ENCODE measurements around the gene AP2B1.

The AP2B1 gene

DNA sequence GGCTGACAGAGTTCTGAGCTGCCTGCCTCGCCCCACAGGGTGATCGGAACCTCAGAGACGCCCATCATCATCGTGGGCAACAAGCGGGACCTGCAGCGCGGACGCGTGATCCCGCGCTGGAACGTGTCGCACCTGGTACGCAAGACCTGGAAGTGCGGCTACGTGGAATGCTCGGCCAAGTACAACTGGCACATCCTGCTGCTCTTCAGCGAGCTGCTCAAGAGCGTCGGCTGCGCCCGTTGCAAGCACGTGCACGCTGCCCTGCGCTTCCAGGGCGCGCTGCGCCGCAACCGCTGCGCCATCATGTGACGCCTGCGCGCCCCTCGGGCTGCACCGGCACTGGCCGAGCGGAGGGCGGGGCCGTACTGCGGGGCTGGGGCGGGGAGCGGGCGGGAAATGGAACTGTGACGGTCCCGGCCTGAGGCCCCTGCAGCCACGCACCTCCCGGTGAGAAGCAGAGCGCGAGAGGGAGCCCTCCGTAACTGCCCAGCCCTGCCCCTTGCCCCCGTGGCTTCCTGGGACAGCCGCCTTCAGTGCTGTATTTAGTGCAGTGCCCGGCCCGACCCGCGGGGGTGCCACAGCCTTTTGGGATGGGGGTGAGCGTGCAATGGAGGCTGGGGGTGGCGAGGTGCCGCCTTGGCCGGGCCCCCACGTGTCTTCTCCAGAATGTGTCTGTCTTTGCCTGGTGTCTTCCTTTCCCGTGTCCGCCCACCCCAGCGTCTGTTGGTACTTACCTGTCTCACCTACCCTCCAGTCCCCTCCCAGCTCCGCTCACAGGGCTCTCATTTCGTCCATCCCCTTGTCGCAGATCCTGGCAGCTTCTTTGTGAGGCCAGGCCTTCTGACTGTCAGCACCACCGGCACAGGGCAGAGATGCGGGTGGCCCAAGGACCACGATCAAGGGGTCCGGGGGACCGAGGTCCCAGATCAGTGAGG lies 154.1 kb downstream of the AP2B1 start:
- TF ChIP-seq, protein P1, sequence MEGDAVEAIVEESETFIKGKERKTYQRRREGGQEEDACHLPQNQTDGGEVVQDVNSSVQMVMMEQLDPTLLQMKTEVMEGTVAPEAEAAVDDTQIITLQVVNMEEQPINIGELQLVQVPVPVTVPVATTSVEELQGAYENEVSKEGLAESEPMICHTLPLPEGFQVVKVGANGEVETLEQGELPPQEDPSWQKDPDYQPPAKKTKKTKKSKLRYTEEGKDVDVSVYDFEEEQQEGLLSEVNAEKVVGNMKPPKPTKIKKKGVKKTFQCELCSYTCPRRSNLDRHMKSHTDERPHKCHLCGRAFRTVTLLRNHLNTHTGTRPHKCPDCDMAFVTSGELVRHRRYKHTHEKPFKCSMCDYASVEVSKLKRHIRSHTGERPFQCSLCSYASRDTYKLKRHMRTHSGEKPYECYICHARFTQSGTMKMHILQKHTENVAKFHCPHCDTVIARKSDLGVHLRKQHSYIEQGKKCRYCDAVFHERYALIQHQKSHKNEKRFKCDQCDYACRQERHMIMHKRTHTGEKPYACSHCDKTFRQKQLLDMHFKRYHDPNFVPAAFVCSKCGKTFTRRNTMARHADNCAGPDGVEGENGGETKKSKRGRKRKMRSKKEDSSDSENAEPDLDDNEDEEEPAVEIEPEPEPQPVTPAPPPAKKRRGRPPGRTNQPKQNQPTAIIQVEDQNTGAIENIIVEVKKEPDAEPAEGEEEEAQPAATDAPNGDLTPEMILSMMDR (IDR thresholded peaks at IDR 0.05; ENCODE audit: low read depth, low read length): no peak
- no peak overlapping the region for H3K4me3 ChIP-seq (ENCODE audit: low read depth, low read length)

DNA sequence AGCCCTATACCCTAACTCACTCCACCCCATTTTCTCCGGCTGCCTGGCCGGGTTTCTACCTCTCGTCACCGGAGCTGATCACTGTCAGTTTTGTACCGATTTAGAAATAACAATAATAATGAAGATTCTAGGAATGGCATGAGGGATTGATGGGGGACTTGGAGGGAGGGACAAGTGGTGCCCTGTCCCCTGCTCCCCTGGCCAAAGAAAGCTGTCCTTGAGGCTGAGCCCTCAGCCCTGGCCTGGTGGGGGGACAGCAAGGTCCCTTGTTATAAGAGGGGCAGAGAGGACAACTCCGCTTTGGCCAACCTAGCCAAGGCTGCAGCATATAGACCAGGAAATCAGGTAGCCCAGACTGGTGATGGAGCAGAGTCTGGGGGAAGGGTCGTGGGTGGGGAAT lies 155.4 kb downstream of the AP2B1 start:
- TF ChIP-seq, protein P1 (IDR thresholded peaks at IDR 0.05; ENCODE audit: low read depth, low read length): no peak

DNA sequence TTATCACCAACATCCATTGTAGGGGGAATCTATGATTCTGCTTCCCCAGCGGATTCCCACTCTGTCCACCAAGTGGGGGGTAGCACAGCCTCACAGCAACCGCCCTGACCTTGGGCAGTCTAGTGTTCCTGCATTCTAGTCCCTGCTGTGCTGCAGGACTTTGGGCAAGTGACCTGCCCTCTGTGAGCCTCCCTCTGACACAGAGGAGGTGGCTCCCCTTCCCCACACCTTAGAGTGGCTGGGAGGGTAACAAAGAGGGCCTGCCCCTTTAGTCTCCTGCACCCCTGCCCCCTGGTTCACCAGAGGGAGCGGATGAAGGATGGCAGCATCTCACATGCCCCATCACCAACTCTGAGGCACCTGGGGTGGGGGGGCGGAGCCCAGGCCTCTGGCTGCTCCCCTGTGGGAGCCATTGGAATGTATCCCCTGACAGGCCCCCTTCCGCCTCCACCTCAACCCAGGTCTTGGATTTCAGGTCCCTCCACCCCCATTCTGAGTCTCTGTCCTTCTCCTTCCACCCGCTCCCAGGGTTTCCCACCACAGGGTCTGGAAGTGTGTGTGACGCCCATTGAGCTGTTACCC lies 155.9 kb downstream of the AP2B1 start:
- H3K4me3 ChIP-seq (ENCODE audit: low read depth, low read length): no peak overlapping the region
- TF ChIP-seq, protein P1 (IDR thresholded peaks at IDR 0.05; ENCODE audit: low read depth, low read length): no peak

More for the DNA sequence above, 155.4 kb downstream of the AP2B1 start:
- no peak overlapping the region for H3K4me3 ChIP-seq (ENCODE audit: low read depth, low read length)

- TF ChIP-seq, protein P1 (IDR thresholded peaks at IDR 0.05; ENCODE audit: low read depth, low read length): no peak
- H3K4me3 ChIP-seq (ENCODE audit: low read depth, low read length): no peak overlapping the region
Observed at GRCh38 chr17:35743626-35744328, 156.7 kb downstream of the AP2B1 start.

DNA sequence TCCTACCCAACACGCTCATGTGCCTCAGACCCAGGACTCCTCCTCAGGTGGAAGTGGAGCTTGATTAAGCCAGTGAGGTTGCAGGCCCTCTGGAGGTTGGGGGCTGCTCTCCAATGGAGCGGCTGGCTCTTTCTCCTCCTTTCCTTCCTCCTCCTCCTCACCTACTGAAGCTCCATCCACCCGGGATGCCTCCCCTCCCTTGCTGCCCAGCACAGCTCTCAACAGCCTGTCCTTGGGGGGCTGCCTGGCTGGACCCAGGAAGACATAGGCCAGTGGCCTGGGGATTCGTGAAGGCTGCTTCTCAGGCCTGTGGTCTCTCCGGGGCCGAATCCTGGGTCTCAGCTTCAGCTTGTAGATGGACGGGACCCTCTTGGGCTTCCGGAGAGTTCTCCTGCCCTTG lies 157.7 kb downstream of the AP2B1 start:
- TF ChIP-seq, protein P1 (IDR thresholded peaks at IDR 0.05; ENCODE audit: low read depth, low read length): no peak
- H3K4me3 ChIP-seq (ENCODE audit: low read depth, low read length): no peak overlapping the region

DNA sequence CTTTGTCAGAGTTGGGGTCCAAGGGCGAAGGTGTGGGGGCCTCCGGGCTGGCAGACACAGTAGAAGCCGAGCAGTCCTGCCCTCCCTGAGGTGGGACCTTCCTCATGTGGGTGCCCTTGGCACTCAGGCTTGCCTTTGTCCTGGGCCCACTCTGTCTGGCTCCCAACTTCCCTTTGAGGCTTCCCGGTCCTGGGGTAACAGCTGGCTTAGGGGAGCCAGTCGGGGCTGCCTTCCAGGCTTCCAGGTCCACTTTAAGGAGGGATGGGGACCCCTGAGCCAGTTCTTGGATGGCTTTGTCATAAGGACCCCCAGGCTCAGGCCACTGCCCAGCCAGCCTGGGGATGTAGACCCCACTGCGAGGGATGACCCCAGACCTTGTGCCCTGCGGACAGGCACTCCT lies 158.1 kb downstream of the AP2B1 start:
- H3K4me3 ChIP-seq (ENCODE audit: low read depth, low read length): no peak overlapping the region
- TF ChIP-seq, protein P1 (IDR thresholded peaks at IDR 0.05; ENCODE audit: low read depth, low read length): no peak

All from WI38 (cell line).